GM19452 (cell line): ENCODE measurements around the gene RSPH10B.
"Not testable (repeated sequence)": the region's sequence is repeated elsewhere in the genome, so short reads cannot be mapped to it uniquely, and the experiment has no call there.

Experiments used
- ATAC-seq: cut with Tn5 transposase; IDR thresholded peaks from one replicate; pipeline ENCODE4 v1.9.1; 2021; ENCODE audit not compliant: unreplicated experiment

The RSPH10B gene

DNA sequence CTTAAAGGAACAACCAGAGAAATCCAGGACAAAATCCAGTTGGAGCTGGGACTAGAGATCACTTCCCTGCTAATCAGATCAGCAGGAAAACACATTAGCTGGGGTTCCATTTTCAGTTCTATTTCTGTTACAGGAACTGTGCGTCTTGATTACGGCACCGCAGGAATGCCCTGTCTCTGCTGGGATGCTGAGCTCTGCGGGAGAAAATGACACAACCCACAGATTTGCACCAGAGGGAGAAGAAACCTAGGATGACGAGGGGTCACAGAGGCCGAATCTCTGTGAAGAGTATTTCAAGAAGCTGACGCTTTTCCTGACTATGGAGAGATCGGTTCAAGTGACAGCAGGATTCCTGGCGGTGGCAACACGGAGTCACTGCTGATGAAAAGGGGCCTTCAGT, 40.2 kb downstream of the RSPH10B start:
- ATAC-seq, result not testable (repeated sequence)

DNA sequence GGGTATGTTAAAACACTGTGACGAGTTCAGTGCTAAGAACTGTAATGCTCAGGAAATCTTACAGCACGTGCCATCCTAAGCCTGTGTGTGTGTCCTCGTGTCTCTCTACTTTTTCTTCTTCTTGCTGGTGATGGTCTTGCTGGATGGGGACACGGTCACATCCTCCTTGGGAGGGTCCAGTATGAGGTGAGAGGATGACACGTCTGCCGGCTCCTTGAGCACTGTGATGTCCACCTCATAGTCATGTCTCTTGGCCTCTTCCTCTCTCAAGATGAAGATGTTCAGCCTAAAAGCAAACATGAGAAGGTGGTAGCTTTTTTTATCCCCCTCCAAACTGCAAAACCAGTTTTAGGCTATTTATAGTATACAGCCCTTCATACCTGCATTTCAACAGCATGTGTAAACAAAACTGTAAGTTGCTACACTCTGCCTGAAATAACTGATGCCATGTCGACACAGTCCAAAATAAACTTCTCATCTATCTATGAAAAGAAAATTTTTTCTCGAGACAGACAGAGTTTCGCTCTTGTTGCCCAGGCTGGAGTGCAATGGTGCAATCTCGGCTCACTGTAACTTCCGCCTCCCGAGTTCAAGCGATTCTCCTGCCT, 44.1 kb downstream of the RSPH10B start:
- ATAC-seq, result not testable (repeated sequence)

DNA sequence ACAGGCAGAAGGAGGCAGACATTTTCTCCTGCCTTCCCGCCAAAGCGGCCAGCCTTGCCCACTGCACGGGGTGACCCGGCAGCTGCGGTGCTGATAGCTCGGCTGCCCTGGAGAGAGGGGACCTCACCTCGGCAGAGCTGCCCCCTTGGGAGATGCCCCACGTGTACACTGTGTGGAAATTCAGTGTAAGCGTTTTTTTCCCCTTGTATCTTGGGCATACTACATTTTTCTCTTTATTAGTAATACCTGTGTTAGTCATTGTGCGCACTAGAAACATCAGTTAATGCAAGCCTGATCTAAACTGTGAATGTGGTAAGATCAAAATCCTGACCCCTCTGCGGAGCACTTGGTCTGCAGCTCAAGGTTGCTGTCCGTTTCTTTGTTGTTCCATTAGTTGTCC, 45.9 kb downstream of the RSPH10B start:
- not testable (repeated sequence) for ATAC-seq

DNA sequence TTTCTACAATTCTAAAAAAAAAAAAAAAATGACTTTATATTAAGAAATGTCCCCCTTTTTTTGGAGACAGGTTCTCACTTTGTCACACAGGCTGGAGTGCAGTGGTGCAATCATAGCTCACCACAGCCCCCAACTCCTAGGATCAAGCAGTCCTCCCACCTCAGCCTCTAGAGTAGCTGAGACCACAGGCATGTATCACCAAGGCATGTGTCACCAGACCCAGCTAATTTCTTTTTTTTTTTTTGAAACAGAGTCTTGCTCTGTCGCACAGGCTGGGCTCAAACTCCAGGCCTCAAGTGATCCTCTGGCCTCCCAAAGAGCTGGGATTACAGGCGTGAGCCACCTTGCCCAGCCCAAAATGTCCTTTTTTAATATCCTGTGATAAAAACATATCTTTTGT, 46.3 kb downstream of the RSPH10B start:
- not testable (repeated sequence) for ATAC-seq

DNA sequence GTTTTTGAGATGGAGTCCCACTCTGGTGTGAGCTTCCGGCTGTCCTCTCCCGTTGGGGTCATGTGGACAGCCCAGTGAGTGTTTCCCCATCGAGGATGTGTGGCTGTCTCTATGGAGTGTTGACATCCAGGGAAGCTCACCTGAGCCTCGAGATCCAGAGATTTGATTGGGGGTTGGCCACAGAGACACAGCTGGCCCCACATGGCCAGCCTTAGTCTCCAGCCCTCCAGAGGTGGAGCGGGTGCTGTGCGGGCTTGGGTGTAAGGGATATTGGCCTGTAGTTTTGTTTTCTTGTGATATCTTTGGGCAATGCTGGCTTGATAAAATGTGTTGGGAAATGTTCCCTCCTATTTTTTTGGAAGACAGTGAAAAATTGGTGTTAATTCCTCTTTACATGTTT, 54.0 kb downstream of the RSPH10B start:
- ATAC-seq, result not testable (repeated sequence)

DNA sequence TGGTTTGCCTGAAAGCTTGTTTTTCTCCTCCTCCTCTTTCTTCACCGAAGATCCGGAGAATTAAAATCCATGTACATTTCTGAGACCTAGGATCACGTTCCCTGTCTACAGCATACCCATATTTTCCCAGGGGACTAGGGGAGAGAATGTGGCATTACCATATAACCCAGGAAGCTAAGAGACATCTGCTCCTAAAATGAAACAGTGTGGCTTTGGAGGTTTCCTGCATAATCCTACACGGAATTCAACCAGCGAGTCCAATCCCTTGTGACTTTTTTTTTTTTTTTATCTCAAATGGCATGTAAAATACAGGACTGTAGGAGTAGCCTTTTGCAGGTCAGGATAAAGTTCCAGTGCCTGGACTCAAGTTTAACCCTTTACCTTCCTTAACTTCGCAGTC, 61.7 kb downstream of the RSPH10B start:
- not testable (repeated sequence) for ATAC-seq

DNA sequence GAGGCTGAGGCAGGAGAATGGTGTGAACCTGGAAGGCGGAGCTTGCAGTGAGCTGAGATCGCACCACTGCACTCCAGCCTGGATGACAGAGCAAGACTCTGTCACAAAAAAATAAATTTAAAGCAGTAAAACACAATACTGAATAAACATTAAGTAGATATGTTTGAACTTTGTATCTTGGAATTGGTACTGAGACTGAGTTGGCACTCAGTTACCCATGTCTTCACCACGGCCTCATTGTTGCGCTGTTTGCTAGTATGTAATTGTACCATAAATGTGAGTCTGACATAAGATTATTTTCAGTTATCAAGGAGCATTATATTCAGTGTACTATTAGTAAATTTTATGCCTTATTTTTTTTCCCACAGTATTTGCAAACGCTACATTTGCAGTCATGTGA, 65.8 kb downstream of the RSPH10B start:
- not testable (repeated sequence) for ATAC-seq

DNA sequence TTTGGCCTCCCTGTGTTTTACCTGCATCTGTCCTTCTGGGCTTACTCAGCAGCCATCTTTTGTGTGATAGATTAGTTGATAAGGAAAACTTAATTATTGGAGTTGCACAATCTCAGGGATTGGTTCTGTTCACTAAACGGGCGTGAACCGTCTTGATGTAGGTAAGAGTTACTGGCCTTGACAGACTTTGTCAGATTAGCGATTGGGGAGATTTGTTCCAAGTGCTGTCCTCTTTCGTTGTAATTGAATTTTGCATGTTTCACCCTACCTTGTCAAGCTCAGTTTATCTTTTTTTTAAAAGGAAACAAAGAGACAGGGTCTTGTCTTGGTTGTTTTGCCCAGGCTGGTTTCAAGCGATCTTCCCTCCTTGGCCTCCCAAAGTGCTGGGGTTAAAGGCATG, 67.5 kb downstream of the RSPH10B start:
- not testable (repeated sequence) for ATAC-seq

DNA sequence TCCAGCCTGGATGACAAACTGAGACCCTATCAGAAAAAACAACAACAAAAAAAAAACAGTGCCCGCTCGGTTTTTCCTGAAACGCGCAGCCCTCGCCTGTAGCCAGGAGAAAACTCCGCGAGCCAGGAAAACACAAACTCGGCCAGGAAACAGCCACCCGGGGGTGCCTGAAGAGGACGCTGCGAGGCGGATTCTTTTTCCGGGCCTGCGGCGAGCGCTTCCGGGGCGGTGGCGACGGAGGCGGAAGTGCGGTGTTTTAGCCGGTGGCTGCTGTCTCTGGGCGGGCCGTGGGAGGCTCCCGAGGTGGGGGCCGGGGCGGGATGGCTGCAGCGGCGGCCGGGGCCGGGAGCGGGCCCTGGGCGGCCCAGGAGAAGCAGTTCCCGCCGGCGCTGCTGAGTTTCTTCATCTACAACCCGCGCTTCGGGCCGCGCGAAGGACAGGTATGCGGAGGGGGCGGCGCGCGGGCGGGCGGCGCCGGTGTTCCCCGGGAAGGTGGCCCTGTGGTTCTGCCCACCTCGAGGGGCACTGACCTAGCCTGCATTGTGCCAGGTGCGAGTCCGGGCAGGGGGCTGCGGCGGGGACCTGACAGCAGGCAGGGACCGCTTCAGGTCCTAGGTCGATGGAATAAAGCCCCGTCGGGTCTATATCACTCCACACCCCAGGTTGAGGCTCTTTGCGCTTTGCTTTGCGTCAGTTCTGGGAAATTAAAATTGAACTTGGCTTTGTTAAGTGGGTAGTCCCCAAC, 71.8 kb downstream of the RSPH10B start, which contains the start of gene CCZ1:
TSS of gene CCZ1 (plus strand) at position 254 of the 745 bp plus-strand sequence. CDS start at position 321, 67 bp downstream.
- peak; percentile 92 for ATAC-seq

DNA sequence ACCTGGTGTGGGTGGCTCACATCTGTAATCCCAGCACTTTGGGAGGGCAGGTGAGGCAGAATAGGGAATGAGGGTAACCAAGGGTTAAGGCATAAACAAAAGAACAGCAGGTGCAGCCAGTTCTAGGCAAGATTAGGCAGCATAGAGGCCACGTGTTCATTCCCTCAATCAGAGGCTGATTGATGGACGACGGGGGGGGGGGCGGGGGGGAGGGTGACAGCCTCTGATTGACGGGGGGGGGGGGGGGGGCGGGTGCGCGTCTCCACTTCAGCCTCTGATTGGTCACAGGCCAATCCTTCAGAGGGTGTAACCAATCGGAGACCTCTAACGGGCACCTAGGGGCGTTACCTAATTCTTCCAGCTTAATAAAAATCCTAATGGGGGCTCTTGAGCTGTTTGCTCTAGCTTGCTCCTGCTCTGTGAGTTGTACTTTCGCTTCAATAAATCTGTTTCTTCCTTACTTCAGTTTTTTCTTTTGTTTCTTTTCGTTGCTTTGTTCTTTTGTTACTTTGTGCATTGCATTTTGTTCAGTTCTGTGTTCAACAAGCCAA, 73.0 kb downstream of the RSPH10B start:
- not testable (repeated sequence) for ATAC-seq

DNA sequence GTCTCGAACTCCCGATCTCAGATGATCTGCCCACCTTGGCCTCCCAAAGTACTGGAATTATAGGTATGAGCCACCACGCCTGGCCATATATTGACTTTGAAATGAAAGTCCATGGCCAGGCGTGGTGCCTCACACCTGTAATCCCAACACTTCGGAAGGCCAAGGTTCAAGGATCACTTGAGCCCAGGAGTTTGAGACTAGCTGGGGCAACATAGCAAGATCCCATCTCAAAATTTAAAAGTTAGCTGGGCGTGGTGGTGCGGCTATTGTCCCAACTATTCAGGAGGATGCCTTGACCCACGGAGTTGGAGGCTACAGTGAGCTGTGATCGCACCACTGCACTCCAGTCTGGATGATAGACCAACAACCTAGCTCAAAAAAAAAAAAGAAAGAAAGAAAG, 78.0 kb downstream of the RSPH10B start:
- no peak for ATAC-seq

DNA sequence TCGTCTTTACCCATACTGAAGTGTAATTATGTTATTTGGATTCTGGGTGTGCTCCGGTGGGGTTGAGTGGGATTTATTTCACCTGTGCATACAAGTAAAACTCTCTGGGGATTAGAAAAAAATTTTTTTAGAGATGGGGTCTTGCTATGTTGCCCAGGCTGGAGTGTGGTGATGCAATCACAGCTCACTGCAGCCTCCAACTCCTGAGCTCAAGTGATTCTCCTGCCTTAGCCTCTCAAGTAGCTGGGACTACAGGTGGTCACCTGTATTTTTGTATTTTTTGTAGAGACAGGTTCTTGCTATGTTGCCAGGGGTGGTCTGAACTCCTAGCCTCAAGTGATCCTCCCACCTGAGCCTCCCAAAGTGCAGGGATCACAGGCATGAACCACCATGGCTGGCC, 80.2 kb downstream of the RSPH10B start:
- not testable (repeated sequence) for ATAC-seq

DNA sequence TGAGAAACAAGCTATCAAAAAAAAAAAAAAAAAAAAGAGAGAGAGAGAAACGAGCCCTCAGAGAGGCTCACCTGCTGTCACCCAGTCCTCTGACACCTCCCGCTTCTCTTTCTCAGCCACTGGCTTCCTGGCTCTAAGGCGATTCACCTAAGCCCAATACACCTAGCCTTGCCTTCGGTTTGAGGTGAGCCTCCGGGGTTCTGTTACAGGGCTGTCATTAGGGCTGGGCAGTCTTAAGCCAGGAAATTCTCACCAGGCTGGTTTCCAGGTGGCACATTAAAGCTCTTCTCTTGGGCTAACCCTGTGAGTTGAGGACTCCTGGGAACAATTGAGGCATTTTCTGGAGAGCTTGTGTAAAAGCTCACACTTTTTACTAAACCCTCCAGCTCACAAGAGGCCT, 82.5 kb downstream of the RSPH10B start:
- not testable (repeated sequence) for ATAC-seq

DNA sequence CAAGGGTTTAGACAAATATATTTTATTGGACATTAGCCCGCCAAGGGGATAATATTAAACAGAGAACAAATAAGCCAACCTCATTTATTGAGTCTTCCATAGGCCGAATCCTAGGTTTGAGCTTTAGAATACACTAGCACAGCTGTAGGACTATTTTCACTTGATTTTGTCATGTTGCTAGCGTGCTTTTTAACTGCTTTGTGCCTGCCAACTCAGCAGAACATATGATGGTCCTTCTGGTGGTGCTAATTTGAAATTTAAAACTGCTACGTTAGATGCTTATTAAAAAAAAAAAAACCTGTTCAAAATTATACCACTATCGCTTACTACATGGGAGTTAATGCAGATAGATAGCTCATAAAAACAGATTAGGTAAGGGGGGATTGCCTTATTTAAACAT, 86.1 kb downstream of the RSPH10B start:
- ATAC-seq, result not testable (repeated sequence)

DNA sequence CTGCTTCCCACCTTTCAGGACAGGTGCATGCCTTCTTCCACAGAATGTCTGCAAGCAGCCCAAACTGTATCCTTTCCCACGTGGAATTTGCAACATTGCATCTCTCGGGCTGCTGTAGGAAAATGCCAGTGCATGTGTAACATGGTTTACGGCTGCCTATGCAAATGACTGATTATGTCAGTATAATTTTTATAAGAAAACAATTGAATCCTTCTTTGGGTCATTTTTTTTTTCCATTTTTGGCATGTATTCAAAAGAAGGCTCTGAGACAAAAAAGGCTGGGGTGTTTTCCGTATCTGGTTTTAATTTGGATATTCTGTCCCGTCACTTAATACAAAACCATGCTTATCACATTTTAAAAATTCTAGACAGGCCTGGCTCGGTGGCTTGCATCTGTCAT, 90.4 kb downstream of the RSPH10B start:
- not testable (repeated sequence) for ATAC-seq

DNA sequence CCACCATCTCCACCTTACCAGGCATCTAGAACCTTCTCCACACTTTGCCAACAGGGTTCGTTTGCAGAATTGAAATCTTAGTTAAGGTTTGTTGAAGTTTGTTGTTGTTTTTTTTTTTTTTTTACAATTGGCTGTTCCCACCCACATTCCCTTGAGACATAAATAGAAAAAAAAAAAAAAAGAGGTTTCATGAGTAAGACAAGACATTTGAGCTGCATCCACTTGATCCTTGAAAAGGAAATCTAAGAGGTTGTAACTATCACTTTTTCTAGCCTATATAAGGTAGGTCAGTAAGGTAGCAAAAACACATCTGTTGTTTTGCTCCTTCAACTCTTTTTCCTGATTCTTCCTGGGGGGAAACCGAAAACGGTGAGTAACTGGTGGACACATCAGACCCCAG, 90.9 kb downstream of the RSPH10B start:
- not testable (repeated sequence) for ATAC-seq
